Measurements from ENCODE around the gene NTN3. TPM values are rescaled to one million over a fixed set of nuclear protein-coding genes. Genes with fewer than 3 reads are reported as not detected.

The NTN3 gene
- total and polyA plus RNA-seq, 2 of the 4 experiments (the other 2 are of a cell fraction), result 0.18 to 0.38 TPM

- DNase-seq (no peak), ATAC-seq (ENCODE audit: low read depth) (no peak)
- intact Hi-C loops (cut with micrococcal nuclease), result no loop called here
- H3K27ac ChIP-seq (ENCODE audit: insufficient read depth, low read length), result no peak overlapping the region
- H3K36me3 ChIP-seq (ENCODE audit: control insufficient read depth, insufficient read depth, low read length), result peaks cover 43% of the 10 kb centered on the region
- H2AK5ac ChIP-seq (ENCODE audit: low read depth, low read length), result no peak overlapping the region; the same call in 1 of the 2 replicates
- WGBS, 2 experiments (ENCODE audit: extremely low coverage in 2 of 2, insufficient read length in 1 of 2), result 88% methylated on average over 4 of the region's 11 CpGs; no CpG with 5 or more reads in 1 of the 2 experiments
- no peaks in the 10 kb centered on the region for H3K9me3 ChIP-seq (ENCODE audit: control insufficient read depth, insufficient read depth, low read length)
- H4K8ac ChIP-seq (ENCODE audit: low read depth in 2 of 2, low read length in 2 of 2), result no peak overlapping the region
- BruUV-seq (replicated peaks), result no TSS peak
- in situ Hi-C loops (cut with MboI; ENCODE audit: low sequenced_read_pairs), result no loop called here
- ChIA-PET CTCF (no interaction called here), POLR2A (ENCODE audit: unreplicated experiment) (no interaction called here)
- peaks cover 31 to 37% of the 10 kb centered on the region in 2 experiments for H3K79me1 ChIP-seq (ENCODE audit: low read depth in 1 of 2, low read length in 2 of 2)
- H2BK20ac ChIP-seq (ENCODE audit: low read depth, low read length), result no peak overlapping the region
- no peak overlapping the region for H3K56ac ChIP-seq (ENCODE audit: extremely low read depth, insufficient read depth, low read length)
- H3K4me2 ChIP-seq (ENCODE audit: low read depth, low read length), result no peak overlapping the region
- no peak overlapping the region for H2AK9ac ChIP-seq (replicated peaks; ENCODE audit: low read depth, low read length, poor library complexity)
- H3K23ac ChIP-seq (ENCODE audit: low read depth, low read length), result no peak overlapping the region
- H3K4me1 ChIP-seq (ENCODE audit: control insufficient read depth, insufficient read depth, low read length), result no peaks in the 10 kb centered on the region
- H4K91ac ChIP-seq (ENCODE audit: insufficient read depth, low read depth, low read length), result no peak overlapping the region
- H3K9me1 ChIP-seq (ENCODE audit: insufficient read depth, low read length), result no peaks in the 10 kb centered on the region; the same call in 1 of the 2 replicates
- no peak overlapping the region for H2BK120ac ChIP-seq (ENCODE audit: low read depth, low read length)
- no peak overlapping the region for H2AFZ ChIP-seq (replicated peaks; ENCODE audit: low read length, poor library complexity)
- peaks cover 4% of the 10 kb centered on the region; the same call in 1 of the 2 replicates for H4K20me1 ChIP-seq (ENCODE audit: insufficient read depth, low read length)
- no peak overlapping the region for H2BK15ac ChIP-seq (ENCODE audit: low read depth, low read length)
- H3K27me3 ChIP-seq (ENCODE audit: control insufficient read depth, insufficient read depth, low read length), result no peaks in the 10 kb centered on the region
- no peak overlapping the region for H3K4me3 ChIP-seq (ENCODE audit: insufficient read depth, low read depth, low read length)
- no peak overlapping the region for H3K14ac ChIP-seq (replicated peaks; ENCODE audit: low read depth, low read length)
- dilution Hi-C loops (cut with HindIII; ENCODE audit: low sequenced_read_pairs, unreplicated experiment), result no loop called here
- H3K9ac ChIP-seq (ENCODE audit: low read depth, low read length), result no peak overlapping the region
- no peak overlapping the region for H4K5ac ChIP-seq (ENCODE audit: low read depth, low read length)
- TF ChIP-seq RAD21 (IDR thresholded peaks at IDR 0.05; ENCODE audit: low read length), result no peak
- no peak for TF ChIP-seq MAFK (IDR thresholded peaks at IDR 0.05; ENCODE audit: low read depth, low read length)
- TF ChIP-seq MAZ (IDR thresholded peaks at IDR 0.05; ENCODE audit: borderline replicate concordance, low read depth, low read length), result no peak
- no peak for TF ChIP-seq CTCF (conservative IDR thresholded peaks at IDR 0.05; ENCODE audit: low read depth, low read length)
- TF ChIP-seq SMC3 (IDR thresholded peaks at IDR 0.05; ENCODE audit: low read depth, low read length), result no peak
- TF ChIP-seq MXI1 (IDR thresholded peaks at IDR 0.05; ENCODE audit: borderline replicate concordance, low read depth, low read length), result no peak
- TF ChIP-seq CEBPB (IDR thresholded peaks at IDR 0.05; ENCODE audit: low read depth, low read length), result no peak
- TF ChIP-seq, protein P1, sequence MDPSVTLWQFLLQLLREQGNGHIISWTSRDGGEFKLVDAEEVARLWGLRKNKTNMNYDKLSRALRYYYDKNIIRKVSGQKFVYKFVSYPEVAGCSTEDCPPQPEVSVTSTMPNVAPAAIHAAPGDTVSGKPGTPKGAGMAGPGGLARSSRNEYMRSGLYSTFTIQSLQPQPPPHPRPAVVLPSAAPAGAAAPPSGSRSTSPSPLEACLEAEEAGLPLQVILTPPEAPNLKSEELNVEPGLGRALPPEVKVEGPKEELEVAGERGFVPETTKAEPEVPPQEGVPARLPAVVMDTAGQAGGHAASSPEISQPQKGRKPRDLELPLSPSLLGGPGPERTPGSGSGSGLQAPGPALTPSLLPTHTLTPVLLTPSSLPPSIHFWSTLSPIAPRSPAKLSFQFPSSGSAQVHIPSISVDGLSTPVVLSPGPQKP (IDR thresholded peaks at IDR 0.05; ENCODE audit: borderline replicate concordance, low read depth, low read length), result no peak
- TF ChIP-seq FOS (IDR thresholded peaks at IDR 0.05; ENCODE audit: low read depth, low read length), result no peak
- TF ChIP-seq RCOR1 (IDR thresholded peaks at IDR 0.05; ENCODE audit: insufficient replicate concordance, low read length), result no peak
- TF ChIP-seq BHLHE40 (IDR thresholded peaks at IDR 0.05; ENCODE audit: low read depth, low read length), result no peak
- no peak for TF ChIP-seq CHD1 (IDR thresholded peaks at IDR 0.05; ENCODE audit: low read depth, low read length)
- TF ChIP-seq, protein P2, sequence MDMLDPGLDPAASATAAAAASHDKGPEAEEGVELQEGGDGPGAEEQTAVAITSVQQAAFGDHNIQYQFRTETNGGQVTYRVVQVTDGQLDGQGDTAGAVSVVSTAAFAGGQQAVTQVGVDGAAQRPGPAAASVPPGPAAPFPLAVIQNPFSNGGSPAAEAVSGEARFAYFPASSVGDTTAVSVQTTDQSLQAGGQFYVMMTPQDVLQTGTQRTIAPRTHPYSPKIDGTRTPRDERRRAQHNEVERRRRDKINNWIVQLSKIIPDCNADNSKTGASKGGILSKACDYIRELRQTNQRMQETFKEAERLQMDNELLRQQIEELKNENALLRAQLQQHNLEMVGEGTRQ (IDR thresholded peaks at IDR 0.05; ENCODE audit: low read depth, low read length), result no peak
- TF ChIP-seq RFX5 (IDR thresholded peaks at IDR 0.05; ENCODE audit: low read depth, low read length), result no peak
- no peak overlapping the region for H3K4ac ChIP-seq (ENCODE audit: low read depth, low read length)
- H3K18ac ChIP-seq (ENCODE audit: low read depth, low read length), result no peak overlapping the region
- no peak overlapping the region for H2BK5ac ChIP-seq (ENCODE audit: low read depth, low read length, poor library complexity, severe bottlenecking)
These were observed 31.5 kb upstream of the NTN3 start for GRCh38 chr16:2439598-2439997.

All from IMR-90 (cell line).